ENCODE results near the gene U2AF1.
"Not testable (repeated sequence)": the region's sequence is repeated elsewhere in the genome, so short reads cannot be mapped to it uniquely, and the experiment has no call there.

DNA sequence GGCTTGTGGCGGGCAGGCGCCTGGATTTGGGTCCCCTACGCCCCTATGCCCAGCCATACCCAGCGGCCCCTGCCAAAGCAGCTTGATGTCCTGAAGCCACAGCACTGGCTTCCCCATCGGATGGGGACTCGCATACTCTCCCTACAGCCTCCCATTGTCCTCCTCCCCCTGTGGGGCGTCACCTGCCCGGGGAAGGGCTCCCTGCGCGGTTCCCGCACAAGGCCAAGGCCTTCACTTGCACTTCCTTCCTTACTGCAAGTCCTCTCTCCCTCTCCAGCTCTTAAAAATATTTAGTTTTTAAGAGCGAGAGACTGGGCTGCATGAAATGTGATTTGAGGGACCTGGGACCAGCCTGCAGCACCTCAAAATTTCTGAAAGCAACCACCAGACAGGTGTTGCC, 40.7 kb downstream of the U2AF1 start:
- TF ChIP-seq, protein P1, sequence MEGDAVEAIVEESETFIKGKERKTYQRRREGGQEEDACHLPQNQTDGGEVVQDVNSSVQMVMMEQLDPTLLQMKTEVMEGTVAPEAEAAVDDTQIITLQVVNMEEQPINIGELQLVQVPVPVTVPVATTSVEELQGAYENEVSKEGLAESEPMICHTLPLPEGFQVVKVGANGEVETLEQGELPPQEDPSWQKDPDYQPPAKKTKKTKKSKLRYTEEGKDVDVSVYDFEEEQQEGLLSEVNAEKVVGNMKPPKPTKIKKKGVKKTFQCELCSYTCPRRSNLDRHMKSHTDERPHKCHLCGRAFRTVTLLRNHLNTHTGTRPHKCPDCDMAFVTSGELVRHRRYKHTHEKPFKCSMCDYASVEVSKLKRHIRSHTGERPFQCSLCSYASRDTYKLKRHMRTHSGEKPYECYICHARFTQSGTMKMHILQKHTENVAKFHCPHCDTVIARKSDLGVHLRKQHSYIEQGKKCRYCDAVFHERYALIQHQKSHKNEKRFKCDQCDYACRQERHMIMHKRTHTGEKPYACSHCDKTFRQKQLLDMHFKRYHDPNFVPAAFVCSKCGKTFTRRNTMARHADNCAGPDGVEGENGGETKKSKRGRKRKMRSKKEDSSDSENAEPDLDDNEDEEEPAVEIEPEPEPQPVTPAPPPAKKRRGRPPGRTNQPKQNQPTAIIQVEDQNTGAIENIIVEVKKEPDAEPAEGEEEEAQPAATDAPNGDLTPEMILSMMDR (IDR thresholded peaks at IDR 0.05) = not testable (repeated sequence)
- TF ChIP-seq TCF12 (IDR thresholded peaks at IDR 0.05); SIN3A (IDR thresholded peaks at IDR 0.05; ENCODE audit: borderline replicate concordance, low read depth, low read length); POLR2AphosphoS5 (IDR thresholded peaks at IDR 0.05; ENCODE audit: low read depth, low read length); MXI1 (IDR thresholded peaks at IDR 0.05; ENCODE audit: low read depth, low read length); TAF1 (IDR thresholded peaks at IDR 0.05; ENCODE audit: borderline replicate concordance, low read depth, low read length); FOSL2 (IDR thresholded peaks at IDR 0.05; ENCODE audit: borderline replicate concordance, low read depth); EZH2phosphoT487 (IDR thresholded peaks at IDR 0.05; ENCODE audit: borderline replicate concordance, low read depth): not testable (repeated sequence)
- TF ChIP-seq, protein P2, sequence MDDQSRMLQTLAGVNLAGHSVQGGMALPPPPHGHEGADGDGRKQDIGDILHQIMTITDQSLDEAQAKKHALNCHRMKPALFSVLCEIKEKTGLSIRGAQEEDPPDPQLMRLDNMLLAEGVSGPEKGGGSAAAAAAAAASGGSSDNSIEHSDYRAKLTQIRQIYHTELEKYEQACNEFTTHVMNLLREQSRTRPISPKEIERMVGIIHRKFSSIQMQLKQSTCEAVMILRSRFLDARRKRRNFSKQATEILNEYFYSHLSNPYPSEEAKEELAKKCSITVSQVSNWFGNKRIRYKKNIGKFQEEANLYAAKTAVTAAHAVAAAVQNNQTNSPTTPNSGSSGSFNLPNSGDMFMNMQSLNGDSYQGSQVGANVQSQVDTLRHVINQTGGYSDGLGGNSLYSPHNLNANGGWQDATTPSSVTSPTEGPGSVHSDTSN (IDR thresholded peaks at IDR 0.05) = not testable (repeated sequence)
- TF ChIP-seq, protein P3, sequence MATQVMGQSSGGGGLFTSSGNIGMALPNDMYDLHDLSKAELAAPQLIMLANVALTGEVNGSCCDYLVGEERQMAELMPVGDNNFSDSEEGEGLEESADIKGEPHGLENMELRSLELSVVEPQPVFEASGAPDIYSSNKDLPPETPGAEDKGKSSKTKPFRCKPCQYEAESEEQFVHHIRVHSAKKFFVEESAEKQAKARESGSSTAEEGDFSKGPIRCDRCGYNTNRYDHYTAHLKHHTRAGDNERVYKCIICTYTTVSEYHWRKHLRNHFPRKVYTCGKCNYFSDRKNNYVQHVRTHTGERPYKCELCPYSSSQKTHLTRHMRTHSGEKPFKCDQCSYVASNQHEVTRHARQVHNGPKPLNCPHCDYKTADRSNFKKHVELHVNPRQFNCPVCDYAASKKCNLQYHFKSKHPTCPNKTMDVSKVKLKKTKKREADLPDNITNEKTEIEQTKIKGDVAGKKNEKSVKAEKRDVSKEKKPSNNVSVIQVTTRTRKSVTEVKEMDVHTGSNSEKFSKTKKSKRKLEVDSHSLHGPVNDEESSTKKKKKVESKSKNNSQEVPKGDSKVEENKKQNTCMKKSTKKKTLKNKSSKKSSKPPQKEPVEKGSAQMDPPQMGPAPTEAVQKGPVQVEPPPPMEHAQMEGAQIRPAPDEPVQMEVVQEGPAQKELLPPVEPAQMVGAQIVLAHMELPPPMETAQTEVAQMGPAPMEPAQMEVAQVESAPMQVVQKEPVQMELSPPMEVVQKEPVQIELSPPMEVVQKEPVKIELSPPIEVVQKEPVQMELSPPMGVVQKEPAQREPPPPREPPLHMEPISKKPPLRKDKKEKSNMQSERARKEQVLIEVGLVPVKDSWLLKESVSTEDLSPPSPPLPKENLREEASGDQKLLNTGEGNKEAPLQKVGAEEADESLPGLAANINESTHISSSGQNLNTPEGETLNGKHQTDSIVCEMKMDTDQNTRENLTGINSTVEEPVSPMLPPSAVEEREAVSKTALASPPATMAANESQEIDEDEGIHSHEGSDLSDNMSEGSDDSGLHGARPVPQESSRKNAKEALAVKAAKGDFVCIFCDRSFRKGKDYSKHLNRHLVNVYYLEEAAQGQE (IDR thresholded peaks at IDR 0.05; ENCODE audit: low read depth, low read length) = not testable (repeated sequence)
